OCI-LY7 (cell line): ENCODE data around the gene ID3. TPM values are rescaled to one million over a fixed set of nuclear protein-coding genes. Genes with fewer than 3 reads are reported as not detected.

Experiments
- BruUV-seq: library from RNA; stranded (reverse); fragments of 400-500 nt; replicated peaks from 2 replicates; lab custom pipeline; 2021; lab: Mats Ljungman, UMichigan
- CTCF ChIA-PET: fragments of 300-600 bp; sonication (Branson Sonifier 250); formaldehyde crosslinking; loops from one replicate; lab custom pipeline; 2022; ENCODE audit warnings: antibody characterized with exemption; ENCODE audit not compliant: unreplicated experiment; lab: Charles Lee
- POLR2A ChIA-PET: fragments of 300-600 bp; sonication (Branson Sonifier 250); formaldehyde crosslinking; loops from one replicate; lab custom pipeline; 2022; ENCODE audit warnings: antibody characterized with exemption; lab: Charles Lee
- DNase-seq: peaks from one replicate; pipeline ENCODE4 v3.0.0-alpha.2; 2015; ENCODE audit warnings: low spot score
- H2AFZ ChIP-seq: fragments of 200-600 bp; sonication (generic), shearing (Covaris generic); 2 replicates; pipeline ENCODE4 v1.6.1; 2014; ENCODE audit warnings: mild to moderate bottlenecking, antibody characterized with exemption, low read length, moderate library complexity
- H3K27ac ChIP-seq: fragments of 200-600 bp; sonication (generic); 2 replicates; pipeline ENCODE4 v1.5.1; 2014; ENCODE audit warnings: mixed run types, low read depth, mild to moderate bottlenecking, moderate library complexity, low read length, inconsistent platforms; ENCODE audit not compliant: poor library complexity, severe bottlenecking
- H3K36me3 ChIP-seq: fragments of 200-600 bp; sonication (generic); 2 replicates; pipeline ENCODE4 v1.6.1; 2014; ENCODE audit warnings: mild to moderate bottlenecking, antibody characterized with exemption, low read length, moderate library complexity, mixed read lengths; ENCODE audit not compliant: insufficient read depth
- H3K4me1 ChIP-seq: fragments of 200-600 bp; sonication (generic); 2 replicates; pipeline ENCODE4 v1.5.1; 2014; ENCODE audit warnings: mild to moderate bottlenecking, low read length; ENCODE audit not compliant: insufficient read depth, poor library complexity, severe bottlenecking
- H3K4me2 ChIP-seq: fragments of 200-600 bp; sonication (generic); 2 replicates; pipeline ENCODE4 v1.6.1; 2014; ENCODE audit warnings: mild to moderate bottlenecking, low read length
- H3K4me3 ChIP-seq: fragments of 200-600 bp; sonication (generic); 2 replicates; pipeline ENCODE4 v1.5.1; 2014; ENCODE audit warnings: mild to moderate bottlenecking, low read depth, low read length; ENCODE audit not compliant: poor library complexity, severe bottlenecking
- H3K79me2 ChIP-seq: fragments of 200-600 bp; sonication (generic); 2 replicates; pipeline ENCODE4 v1.6.1; 2016; ENCODE audit warnings: low read depth, mild to moderate bottlenecking, low read length, moderate library complexity, mixed read lengths; ENCODE audit not compliant: insufficient read depth
- H3K9me2 ChIP-seq: fragments of 200-600 bp; sonication (generic); 2 replicates; pipeline ENCODE4 v1.6.1; 2016; ENCODE audit warnings: mild to moderate bottlenecking, low read length, mixed read lengths; ENCODE audit not compliant: insufficient read depth
- H3K9me3 ChIP-seq: fragments of 200-600 bp; sonication (generic); 2 replicates; pipeline ENCODE4 v1.6.1; 2014; ENCODE audit warnings: mild to moderate bottlenecking, mixed run types, low read length, mixed read lengths
- H4K20me1 ChIP-seq: fragments of 200-600 bp; sonication (generic); 2 replicates; pipeline ENCODE4 v1.6.1; 2014; ENCODE audit warnings: mild to moderate bottlenecking, antibody characterized with exemption, low read length, moderate library complexity, mixed read lengths; ENCODE audit not compliant: insufficient read depth
- CTCF ChIP-seq: fragments of 200-600 bp; sonication (generic); conservative IDR thresholded peaks from 2 replicates; pipeline ENCODE4 v1.5.1; 2014; ENCODE audit warnings: mild to moderate bottlenecking, antibody characterized with exemption, low read length, moderate library complexity, mixed read lengths
- EZH2phosphoT487 ChIP-seq: fragments of 200-600 bp; sonication (generic); IDR thresholded peaks from 2 replicates; pipeline ENCODE4 v1.6.1; 2018; ENCODE audit warnings: low read depth, borderline replicate concordance, mild to moderate bottlenecking, mixed run types, antibody characterized with exemption, low read length, moderate library complexity, mixed read lengths
- intact Hi-C: fragments of 100-400 bp; cut with micrococcal nuclease; formaldehyde crosslinking; loops from one replicate; pipeline ENCODE4 v1.10.0; 2022; ENCODE audit not compliant: unreplicated experiment
- total RNA-seq, 2 experiments: library from RNA; depleted of rRNA in 1 of 2; stranded (reverse); fragments of >200 nt in 1 of 2; shearing (Covaris generic) in 1 of 2; gene quantifications; 2 replicates each; pipeline ENCODE4 v1.2.3, GENCODE V29; 2014 to 2022

The ID3 gene
- total RNA-seq, 2 experiments from 2014 or later, result 629 to 1,658 TPM

DNA sequence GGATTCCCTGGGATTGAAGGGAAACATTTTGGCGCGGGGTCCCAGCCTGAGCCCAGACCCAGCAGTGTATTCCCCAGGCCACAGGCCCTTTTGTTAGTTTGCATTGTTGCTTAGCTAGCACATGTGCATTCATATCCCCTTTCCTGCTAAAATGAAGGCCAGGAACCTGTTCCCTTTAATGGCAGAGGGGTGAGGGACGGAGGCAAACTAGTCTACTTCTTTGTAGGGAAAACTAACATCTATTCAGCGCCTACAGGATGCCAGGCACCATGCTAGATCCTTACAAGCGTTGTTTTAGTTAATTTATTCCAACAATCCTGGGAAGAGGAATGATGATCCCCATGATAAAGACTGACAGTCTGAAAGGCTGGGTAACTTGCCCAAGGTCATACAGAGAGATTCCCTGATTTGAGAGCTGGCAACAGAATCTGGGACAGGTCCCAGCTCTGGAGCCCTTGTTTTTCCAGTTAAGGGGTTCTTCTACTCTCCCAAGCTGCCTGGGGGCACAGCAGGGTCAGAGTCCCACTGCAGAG is 27.7 kb downstream of the ID3 start:
- H3K4me3 ChIP-seq, result peak overlapping the region; percentile 84
- no peaks in the 10 kb centered on the region for H4K20me1 ChIP-seq
- ChIA-PET POLR2A (interaction anchor here (0.6 to 5.7 kb wide), 9 partner anchors 17 to 1266 kb away, joined by 3 to 35 read pairs (median 6); no protein-coding TSS in a partner anchor), CTCF (interaction anchor here (0.6 kb wide), 1 partner anchor 20 kb away, joined by 8 read pairs; no protein-coding TSS in a partner anchor)
- H3K27ac ChIP-seq, result peak overlapping the region; percentile 98
- TF ChIP-seq EZH2phosphoT487, result no peak
- TF ChIP-seq CTCF, result no peak; the same call in 1 of the 2 replicates
- no peaks in the 10 kb centered on the region for H3K9me2 ChIP-seq
- peak overlapping the region; percentile 88 for H3K4me2 ChIP-seq
- H3K4me1 ChIP-seq, result peaks cover 60% of the 10 kb centered on the region
- H3K36me3 ChIP-seq, result peaks cover 43% of the 10 kb centered on the region
- no peak overlapping the region for H2AFZ ChIP-seq
- BruUV-seq, result TSS peak; percentile 79
- no peaks in the 10 kb centered on the region for H3K9me3 ChIP-seq
- DNase-seq, result no peak
- intact Hi-C loops, result no loop called here
- H3K79me2 ChIP-seq, result peaks cover 57% of the 10 kb centered on the region

GRCh38 chr1:23530747-23531561 is 28.3 kb downstream of the ID3 start, which contains the start of gene E2F2:
TSS of gene E2F2 (minus strand) at chr1:23531233. CDS start at chr1:23530793, 440 bp downstream.
- Histone ChIP-seq H3K4me1 (peaks cover 67% of the 10 kb centered on the region), H3K4me3 (peak within 1 kb of the TSS; percentile 84), H3K79me2 (peaks cover 63% of the 10 kb centered on the region), H3K9me3 (no peaks in the 10 kb centered on the region), H3K4me2 (peak within 1 kb of the TSS; percentile 90), H3K36me3 (peaks cover 50% of the 10 kb centered on the region), H3K27ac (peak within 1 kb of the TSS; percentile 98), H2AFZ (no peak within 1 kb of the TSS), H3K9me2 (no peaks in the 10 kb centered on the region), H4K20me1 (no peaks in the 10 kb centered on the region)
- TF ChIP-seq CTCF (peak; percentile 60; the same call in 1 of the 2 replicates), EZH2phosphoT487 (no peak)
- POLR2A ChIA-PET, result interaction anchor here (0.6 to 6.3 kb wide), 16 partner anchors 17 to 1288 kb away, joined by 3 to 35 read pairs (median 6); no protein-coding TSS in a partner anchor
- peak; percentile 97 for DNase-seq
- intact Hi-C loops, result no loop called here
- no TSS peak for BruUV-seq
- CTCF ChIA-PET, result interaction anchor here (0.6 kb wide), 1 partner anchor 20 kb away, joined by 8 read pairs; no protein-coding TSS in a partner anchor
